Karpas-422 (cell line): Measurements from ENCODE around the gene HIPK2. TPM values are rescaled to one million over a fixed set of nuclear protein-coding genes. Genes with fewer than 3 reads are reported as not detected.

Source experiments
- DNase-seq: peaks from one replicate; pipeline ENCODE4 v3.0.0-alpha.2; 2015
- H2AFZ ChIP-seq: fragments of 200-600 bp; sonication (generic); 2 replicates; pipeline ENCODE4 v1.6.1; 2014; ENCODE audit warnings: antibody characterized with exemption, low read length, mixed read lengths
- H3K27ac ChIP-seq: fragments of 200-600 bp; sonication (generic); 2 replicates; pipeline ENCODE4 v1.5.1; 2014; ENCODE audit warnings: mild to moderate bottlenecking, low read length, moderate library complexity
- H3K27me3 ChIP-seq: fragments of 200-600 bp; sonication (generic); 2 replicates; pipeline ENCODE4 v1.6.1; 2014; ENCODE audit warnings: low read length, mixed read lengths
- H3K36me3 ChIP-seq: fragments of 200-600 bp; sonication (generic); 2 replicates; pipeline ENCODE4 v1.6.1; 2014; ENCODE audit warnings: low read length, mixed read lengths; ENCODE audit not compliant: insufficient read depth
- H3K4me1 ChIP-seq: fragments of 200-600 bp; sonication (generic); 2 replicates; pipeline ENCODE4 v1.6.1; 2014; ENCODE audit warnings: mild to moderate bottlenecking, low read length, mixed read lengths
- H3K4me2 ChIP-seq: fragments of 200-600 bp; sonication (generic); 2 replicates; pipeline ENCODE4 v1.6.1; 2014; ENCODE audit warnings: low read length, low read depth, mild to moderate bottlenecking; ENCODE audit not compliant: poor library complexity, severe bottlenecking
- H3K4me3 ChIP-seq: fragments of 200-600 bp; sonication (generic); 2 replicates; pipeline ENCODE4 v1.5.1; 2014; ENCODE audit warnings: mild to moderate bottlenecking, antibody characterized with exemption, low read length, mixed read lengths
- H3K79me2 ChIP-seq: fragments of 200-600 bp; sonication (generic); 2 replicates; pipeline ENCODE4 v1.6.1; 2014; ENCODE audit warnings: mild to moderate bottlenecking, low read length, mixed read lengths
- H3K9ac ChIP-seq: fragments of 200-600 bp; sonication (generic); 2 replicates; pipeline ENCODE4 v1.6.0; 2014; ENCODE audit warnings: low read length
- H3K9me2 ChIP-seq: fragments of 200-600 bp; sonication (generic), shearing (Covaris generic); replicated peaks from 2 replicates; pipeline ENCODE4 v1.6.0; 2014; ENCODE audit warnings: mild to moderate bottlenecking, low read length, moderate library complexity; ENCODE audit not compliant: insufficient read depth
- H3K9me3 ChIP-seq: fragments of 300-700, 200-600 bp; sonication (generic); 2 replicates; pipeline ENCODE4 v1.6.1; 2014; ENCODE audit warnings: low read length, mixed read lengths
- H4K20me1 ChIP-seq: fragments of 200-600 bp; sonication (generic); 2 replicates; pipeline ENCODE4 v1.6.1; 2014; ENCODE audit warnings: mild to moderate bottlenecking, antibody characterized with exemption, low read length, low read depth; ENCODE audit not compliant: insufficient read depth
- total RNA-seq: library from RNA; depleted of rRNA; stranded (reverse); fragments of >200 nt; shearing (Covaris generic); gene quantifications from 2 replicates; pipeline ENCODE4 v1.2.3, GENCODE V29; 2014; ENCODE audit warnings: low replicate concordance

HIPK2 gene
- total RNA-seq, 1 experiment from 2014 or later: not detected

- H3K4me2 ChIP-seq: no peak overlapping the region
- no peaks in the 10 kb centered on the region for H4K20me1 ChIP-seq
- H3K36me3 ChIP-seq: no peaks in the 10 kb centered on the region
- DNase-seq: no peak
- no peak overlapping the region for H3K4me3 ChIP-seq
- H2AFZ ChIP-seq: no peak overlapping the region
- no peaks in the 10 kb centered on the region for H3K79me2 ChIP-seq
- H3K9me3 ChIP-seq: no peaks in the 10 kb centered on the region
- H3K9me2 ChIP-seq: no peaks in the 10 kb centered on the region
- H3K4me1 ChIP-seq: peaks cover 4% of the 10 kb centered on the region
- no peak overlapping the region for H3K9ac ChIP-seq
- H3K27ac ChIP-seq: no peak overlapping the region
- H3K27me3 ChIP-seq: no peaks in the 10 kb centered on the region; the same call in 1 of the 2 replicates
Observed at GRCh38 chr7:139771001-139771956, 6.5 kb downstream of the HIPK2 start.

- no peaks in the 10 kb centered on the region for H3K9me3 ChIP-seq
- H3K79me2 ChIP-seq: no peaks in the 10 kb centered on the region
- no peaks in the 10 kb centered on the region; the same call in 1 of the 2 replicates for H3K27me3 ChIP-seq
- H3K27ac ChIP-seq: no peak overlapping the region
- no peak for DNase-seq
- no peak overlapping the region for H2AFZ ChIP-seq
- no peaks in the 10 kb centered on the region for H3K9me2 ChIP-seq
- no peak overlapping the region for H3K9ac ChIP-seq
- H3K4me3 ChIP-seq: no peak overlapping the region
- no peak overlapping the region for H3K4me2 ChIP-seq
- H3K4me1 ChIP-seq: no peaks in the 10 kb centered on the region
- no peaks in the 10 kb centered on the region for H3K36me3 ChIP-seq
- no peaks in the 10 kb centered on the region for H4K20me1 ChIP-seq
Observed at GRCh38 chr7:139769761-139770160, 8.0 kb downstream of the HIPK2 start.

GRCh38 chr7:139769066-139769465 lies 8.7 kb downstream of the HIPK2 start:
- Histone ChIP-seq H3K9me2 (no peaks in the 10 kb centered on the region), H3K79me2 (no peaks in the 10 kb centered on the region), H4K20me1 (no peaks in the 10 kb centered on the region), H3K27ac (no peak overlapping the region), H3K36me3 (no peaks in the 10 kb centered on the region), H3K4me1 (no peaks in the 10 kb centered on the region), H3K9me3 (no peaks in the 10 kb centered on the region), H2AFZ (no peak overlapping the region), H3K9ac (no peak overlapping the region), H3K4me3 (no peak overlapping the region), H3K4me2 (no peak overlapping the region), H3K27me3 (no peaks in the 10 kb centered on the region; the same call in 1 of the 2 replicates)
- no peak for DNase-seq

GRCh38 chr7:139768249-139768824 lies 9.5 kb downstream of the HIPK2 start:
- no peak overlapping the region for H3K27ac ChIP-seq
- H2AFZ ChIP-seq: no peak overlapping the region
- no peaks in the 10 kb centered on the region for H3K4me1 ChIP-seq
- H3K27me3 ChIP-seq: no peaks in the 10 kb centered on the region; the same call in 1 of the 2 replicates
- H3K4me3 ChIP-seq: no peak overlapping the region
- no peaks in the 10 kb centered on the region for H3K9me2 ChIP-seq
- H4K20me1 ChIP-seq: no peaks in the 10 kb centered on the region
- H3K79me2 ChIP-seq: no peaks in the 10 kb centered on the region
- no peaks in the 10 kb centered on the region for H3K36me3 ChIP-seq
- H3K4me2 ChIP-seq: no peak overlapping the region
- DNase-seq: no peak
- no peaks in the 10 kb centered on the region for H3K9me3 ChIP-seq
- no peak overlapping the region for H3K9ac ChIP-seq

- Histone ChIP-seq H3K9me3 (no peaks in the 10 kb centered on the region), H3K4me2 (no peak overlapping the region), H3K9ac (no peak overlapping the region), H3K79me2 (no peaks in the 10 kb centered on the region), H2AFZ (no peak overlapping the region), H3K36me3 (no peaks in the 10 kb centered on the region), H4K20me1 (no peaks in the 10 kb centered on the region), H3K4me3 (no peak overlapping the region), H3K4me1 (no peaks in the 10 kb centered on the region), H3K27me3 (no peaks in the 10 kb centered on the region; the same call in 1 of the 2 replicates), H3K27ac (no peak overlapping the region), H3K9me2 (no peaks in the 10 kb centered on the region)
- DNase-seq: no peak
Observed at GRCh38 chr7:139767561-139767982, 10.2 kb downstream of the HIPK2 start.

- Histone ChIP-seq H2AFZ (no peak overlapping the region), H3K4me1 (no peaks in the 10 kb centered on the region), H3K36me3 (no peaks in the 10 kb centered on the region), H3K79me2 (no peaks in the 10 kb centered on the region), H3K9ac (no peak overlapping the region), H3K4me3 (no peak overlapping the region), H3K4me2 (no peak overlapping the region), H3K9me3 (no peaks in the 10 kb centered on the region), H4K20me1 (no peaks in the 10 kb centered on the region), H3K9me2 (no peaks in the 10 kb centered on the region), H3K27ac (no peak overlapping the region), H3K27me3 (no peaks in the 10 kb centered on the region; the same call in 1 of the 2 replicates)
- no peak for DNase-seq
Observed at GRCh38 chr7:139765143-139765542, 12.7 kb downstream of the HIPK2 start.

- Histone ChIP-seq H4K20me1 (no peaks in the 10 kb centered on the region), H3K4me1 (no peaks in the 10 kb centered on the region), H3K9me3 (no peaks in the 10 kb centered on the region), H3K4me3 (no peak overlapping the region), H3K27ac (no peak overlapping the region), H3K9ac (no peak overlapping the region), H3K4me2 (no peak overlapping the region), H3K79me2 (no peaks in the 10 kb centered on the region), H3K27me3 (no peaks in the 10 kb centered on the region), H3K36me3 (no peaks in the 10 kb centered on the region), H2AFZ (no peak overlapping the region), H3K9me2 (no peaks in the 10 kb centered on the region)
- no peak for DNase-seq
Observed at GRCh38 chr7:139763330-139763729, 14.5 kb downstream of the HIPK2 start.

GRCh38 chr7:139762886-139763285 lies 14.9 kb downstream of the HIPK2 start:
- Histone ChIP-seq H3K9ac (no peak overlapping the region), H3K27me3 (no peaks in the 10 kb centered on the region), H4K20me1 (no peaks in the 10 kb centered on the region), H3K36me3 (no peaks in the 10 kb centered on the region), H3K79me2 (no peaks in the 10 kb centered on the region), H3K4me1 (no peaks in the 10 kb centered on the region), H3K27ac (no peak overlapping the region), H3K9me2 (no peaks in the 10 kb centered on the region), H3K4me2 (no peak overlapping the region), H3K4me3 (no peak overlapping the region), H2AFZ (no peak overlapping the region), H3K9me3 (no peaks in the 10 kb centered on the region)
- no peak for DNase-seq
